COLO668 (cell line): ENCODE data around the gene ZNF891.

Experiments
- DNase-seq: peaks from one replicate; lab custom pipeline; 2025; ENCODE audit not compliant: unreplicated experiment; lab: John Stamatoyannopoulos, UW

ZNF891 gene

GRCh38 chr12:133063556-133063955 is 66.5 kb downstream of the ZNF891 start:
- DNase-seq: no peak

GRCh38 chr12:133061954-133062353 is 68.1 kb downstream of the ZNF891 start:
- DNase-seq: no peak

GRCh38 chr12:133058203-133059113 is 71.6 kb downstream of the ZNF891 start:
- DNase-seq: no peak

DNA sequence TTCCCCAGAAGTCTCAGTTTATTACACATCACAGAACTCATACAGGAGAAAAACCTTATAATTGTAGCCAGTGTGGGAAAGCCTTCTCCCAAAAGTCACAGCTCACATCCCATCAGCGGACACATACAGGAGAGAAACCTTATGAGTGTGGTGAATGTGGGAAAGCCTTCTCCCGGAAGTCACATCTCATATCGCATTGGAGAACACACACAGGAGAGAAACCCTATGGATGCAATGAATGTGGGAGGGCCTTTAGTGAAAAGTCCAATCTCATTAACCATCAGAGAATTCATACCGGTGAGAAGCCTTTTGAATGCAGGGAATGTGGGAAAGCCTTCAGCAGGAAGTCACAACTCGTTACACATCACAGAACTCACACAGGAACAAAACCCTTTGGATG is 72.6 kb downstream of the ZNF891 start:
- no peak for DNase-seq
